Activated T-helper 1 cell treated with anti-CD3 and anti-CD28 coated beads, Interleukin-12 subunit alpha, Interleukin-12 subunit beta, Interleukin-2, Interleukin-4 antibody, amounts not matched to agents 30 ng/mL and 10 ng/mL and 1 ng/mL, durations not matched to agents 14 hours and 24 hours and 36 hours (primary cell): ENCODE measurements around the gene LYRM7. TPM values are rescaled to one million over a fixed set of nuclear protein-coding genes. Genes with fewer than 3 reads are reported as not detected.

ENCODE experiments used
- DNase-seq: peaks from one replicate; pipeline ENCODE4 v3.0.0; 2021; ENCODE audit warnings: low spot score
- H3K27ac Mint-ChIP-seq: one replicate; pipeline ENCODE4 v1.8.0; 2021; ENCODE audit warnings: mild to moderate bottlenecking, mixed read lengths
- H3K27me3 Mint-ChIP-seq: one replicate; pipeline ENCODE4 v1.8.0; 2022; ENCODE audit warnings: mild to moderate bottlenecking, moderate library complexity, mixed read lengths; ENCODE audit not compliant: insufficient read depth
- H3K36me3 Mint-ChIP-seq: one replicate; pipeline ENCODE4 v1.8.0; 2021; ENCODE audit warnings: low read depth, mixed read lengths
- H3K4me1 Mint-ChIP-seq: one replicate; pipeline ENCODE4 v1.8.0; 2021; ENCODE audit warnings: low read depth, mixed read lengths
- H3K4me3 Mint-ChIP-seq: one replicate; pipeline ENCODE4 v1.8.0; 2021; ENCODE audit warnings: mild to moderate bottlenecking, moderate library complexity, mixed read lengths
- H3K9me3 Mint-ChIP-seq: one replicate; pipeline ENCODE4 v1.8.0; 2021; ENCODE audit warnings: mixed read lengths
- intact Hi-C: fragments of 100-400 bp; cut with micrococcal nuclease; formaldehyde crosslinking; loops from one replicate; pipeline ENCODE4 v1.15.1; 2024
- total RNA-seq: library from RNA; stranded (reverse); gene quantifications from 2 replicates; pipeline ENCODE4 v1.2.3, GENCODE V29; 2022

LYRM7 gene
- total RNA-seq, 1 donor from 2014 or later = 15.8 TPM

DNA sequence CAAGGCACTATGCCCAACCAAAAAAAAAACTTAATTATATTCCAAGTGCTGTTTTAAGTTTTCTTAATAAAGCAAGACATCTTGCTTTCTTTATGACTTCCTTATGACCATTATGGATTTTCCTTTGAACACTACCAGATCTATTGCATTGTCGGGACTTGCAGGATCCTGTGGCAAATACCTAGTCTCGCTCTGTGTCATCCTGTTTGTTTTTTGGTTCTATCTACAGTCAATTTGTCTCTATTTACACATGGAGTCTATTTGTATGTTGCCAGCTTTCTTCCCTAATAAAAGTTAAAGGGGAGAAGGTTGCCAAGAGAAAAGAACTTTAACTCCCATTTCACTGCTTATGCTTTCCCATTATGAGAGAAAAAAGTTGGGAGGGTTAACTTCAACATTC lies 10.6 kb upstream of the LYRM7 start:
- Mint-ChIP-seq H3K27ac (peak overlapping the region; percentile 47), H3K9me3 (no peaks in the 10 kb centered on the region), H3K36me3 (peaks cover 69% of the 10 kb centered on the region), H3K4me3 (no peak overlapping the region), H3K4me1 (peaks cover 48% of the 10 kb centered on the region), H3K27me3 (peaks cover 2% of the 10 kb centered on the region)
- intact Hi-C loops = loop anchor here (1.0 to 5.0 kb wide), 2 partner anchors 45 to 93 kb away; no protein-coding TSS in a partner anchor
- DNase-seq = no peak

DNA sequence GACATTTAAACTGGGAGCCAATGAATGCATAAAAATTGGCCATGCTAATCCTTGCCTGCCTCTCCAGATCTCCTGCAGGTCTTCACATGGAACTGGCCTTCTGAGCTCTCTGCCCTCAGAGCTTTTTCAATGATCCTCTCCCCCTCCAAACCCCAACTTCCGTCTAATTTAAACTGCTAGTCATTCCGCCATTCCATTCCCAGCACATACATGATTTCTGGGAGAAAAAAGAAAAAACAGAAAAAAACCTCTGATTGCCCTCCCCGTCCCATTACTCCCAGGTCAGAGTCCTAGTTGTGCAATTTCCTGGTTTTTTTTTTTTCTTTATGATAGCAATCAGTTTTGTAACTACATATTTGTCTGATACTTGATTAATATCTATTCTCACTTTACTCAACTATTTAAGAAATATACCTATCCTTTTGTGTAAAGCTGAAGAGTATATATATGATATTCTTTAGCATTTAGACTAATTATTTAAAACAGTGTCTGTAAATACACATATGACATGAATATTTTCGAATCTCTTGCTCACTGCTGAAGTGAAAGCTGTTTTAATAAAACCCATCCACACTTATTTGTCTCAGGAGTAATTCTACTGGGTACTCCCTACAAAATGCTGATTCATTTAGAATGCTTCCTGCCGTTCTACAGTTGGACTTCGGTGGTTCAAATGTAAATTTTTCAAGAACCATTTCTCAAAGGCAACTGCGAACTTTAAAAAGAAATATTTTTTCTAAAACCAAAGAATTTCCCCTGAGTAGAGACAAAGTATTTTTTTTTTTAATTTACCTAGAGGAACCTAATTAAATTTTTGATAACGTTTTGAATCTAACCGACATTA lies 7.2 kb upstream of the LYRM7 start:
- Mint-ChIP-seq H3K27me3 (peaks cover 2% of the 10 kb centered on the region), H3K4me3 (peak overlapping the region; percentile 98), H3K4me1 (peaks cover 48% of the 10 kb centered on the region), H3K27ac (peak overlapping the region; percentile 98), H3K36me3 (peaks cover 46% of the 10 kb centered on the region), H3K9me3 (no peaks in the 10 kb centered on the region)
- intact Hi-C loops = loop anchor here (1.0 to 5.0 kb wide), 5 partner anchors 8 to 471 kb away; partner anchors contain the start of gene RAPGEF6
- no peak for DNase-seq

GRCh38 chr5:131164191-131165118 lies 6.3 kb upstream of the LYRM7 start:
- Mint-ChIP-seq H3K36me3 (peaks cover 37% of the 10 kb centered on the region), H3K27me3 (peaks cover 2% of the 10 kb centered on the region), H3K4me1 (peaks cover 54% of the 10 kb centered on the region), H3K27ac (peak overlapping the region; percentile 99), H3K9me3 (no peaks in the 10 kb centered on the region), H3K4me3 (peak overlapping the region; percentile 99)
- intact Hi-C loops = loop anchor here (1.0 to 5.0 kb wide), 8 partner anchors 45 to 470 kb away; partner anchors contain the start of gene RAPGEF6
- DNase-seq = peak; percentile 67

- Mint-ChIP-seq H3K4me3 (peak within 1 kb of the TSS; percentile 99), H3K27ac (peak within 1 kb of the TSS; percentile 99), H3K36me3 (peaks cover 31% of the 10 kb centered on the region), H3K27me3 (peaks cover 2% of the 10 kb centered on the region), H3K4me1 (peaks cover 55% of the 10 kb centered on the region), H3K9me3 (no peaks in the 10 kb centered on the region)
- DNase-seq = peak; percentile 93
- intact Hi-C loops = loop anchor here (1.0 to 2.0 kb wide), 5 partner anchors 44 to 470 kb away; partner anchors contain the start of gene RAPGEF6
Measured at GRCh38 chr5:131165119-131165727, 5.5 kb upstream of the LYRM7 start, which contains the start of gene HINT1. Gene HINT1 (minus strand): TSS chr5:131165256. CDS start chr5:131165205, 51 bp downstream.

- intact Hi-C loops = no loop called here
- H3K27me3 Mint-ChIP-seq = peaks cover 2% of the 10 kb centered on the region
- peaks cover 13% of the 10 kb centered on the region for H3K36me3 Mint-ChIP-seq
- no peaks in the 10 kb centered on the region for H3K9me3 Mint-ChIP-seq
- no peak overlapping the region for H3K4me3 Mint-ChIP-seq
- DNase-seq = no peak
- H3K4me1 Mint-ChIP-seq = peaks cover 52% of the 10 kb centered on the region
- no peak overlapping the region for H3K27ac Mint-ChIP-seq
Measured at GRCh38 chr5:131167615-131168014, 3.1 kb upstream of the LYRM7 start.

DNA sequence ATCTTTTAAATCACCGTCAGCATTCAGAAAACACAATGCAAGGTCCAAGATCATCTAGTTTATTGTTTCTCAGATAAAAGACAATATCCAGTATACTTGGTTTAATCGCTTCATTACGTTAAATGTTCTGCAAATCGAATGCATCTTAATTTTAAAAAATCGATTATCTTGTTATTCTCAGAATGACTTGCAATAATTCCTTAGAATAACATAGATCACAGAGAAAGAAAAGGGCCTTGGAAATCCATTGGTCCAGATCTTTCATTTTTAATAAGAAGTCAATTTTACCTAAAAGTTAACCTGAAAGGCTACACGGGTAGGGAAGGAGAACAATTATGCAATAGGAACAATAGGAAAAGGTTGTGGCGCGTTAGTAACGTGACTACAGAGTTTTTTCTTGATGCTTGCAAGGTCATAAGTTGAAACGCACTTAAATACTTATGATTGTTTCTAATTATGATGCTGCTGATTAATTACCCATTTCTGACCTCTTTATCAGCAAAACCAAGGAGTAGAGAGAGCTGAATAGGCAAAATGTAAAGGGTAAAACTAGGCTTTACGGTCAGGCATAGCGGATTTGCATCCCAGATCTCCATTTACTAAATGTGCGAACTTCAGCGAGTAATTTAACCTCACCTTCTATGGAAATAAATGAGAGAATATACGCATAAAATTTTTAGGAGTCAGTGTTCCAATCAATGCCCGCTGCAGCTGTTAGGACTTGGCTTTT lies 769 bp upstream of the LYRM7 start:
- Mint-ChIP-seq H3K4me1 (peaks cover 57% of the 10 kb centered on the region), H3K4me3 (peak overlapping the region; percentile 99)

DNA sequence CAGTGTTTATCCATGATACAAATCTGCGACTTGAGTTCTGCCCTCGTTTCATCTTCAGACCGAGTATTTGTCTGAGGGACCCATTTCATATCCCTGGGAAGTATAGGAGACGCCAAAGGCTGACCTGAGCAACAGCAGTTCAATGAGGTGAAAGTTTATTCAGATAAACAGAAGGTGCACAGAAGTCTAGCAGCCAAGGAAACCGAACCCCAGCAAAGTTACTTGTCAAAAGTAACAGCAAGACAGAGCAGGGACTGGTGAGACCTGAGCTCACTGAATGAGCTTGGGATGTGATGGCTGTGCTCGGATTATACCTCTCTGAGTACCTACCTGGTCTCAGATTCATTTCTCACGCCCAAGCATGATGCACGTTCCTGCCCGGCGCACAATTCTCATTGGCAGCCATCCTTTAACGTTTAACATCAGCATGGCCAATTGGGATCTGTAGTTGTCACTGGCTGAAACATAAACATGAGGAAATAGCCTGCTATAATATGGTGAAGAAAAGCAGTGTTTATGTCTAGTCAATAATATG lies 599 bp downstream of the LYRM7 start:
- peak; percentile 17 for DNase-seq
- intact Hi-C loops = loop anchor here (1.0 to 10.0 kb wide), 2 partner anchors 8 to 853 kb away; no protein-coding TSS in a partner anchor
- H3K36me3 Mint-ChIP-seq = peaks cover 5% of the 10 kb centered on the region
- no peaks in the 10 kb centered on the region for H3K9me3 Mint-ChIP-seq
- H3K4me3 Mint-ChIP-seq = peak overlapping the region; percentile 99
- peaks cover 48% of the 10 kb centered on the region for H3K4me1 Mint-ChIP-seq
- H3K27me3 Mint-ChIP-seq = no peaks in the 10 kb centered on the region
- H3K27ac Mint-ChIP-seq = peak overlapping the region; percentile 98

More for the DNA sequence above, 769 bp upstream of the LYRM7 start:
- Mint-ChIP-seq H3K36me3 (peaks cover 4% of the 10 kb centered on the region), H3K27ac (peak overlapping the region; percentile 98), H3K9me3 (no peaks in the 10 kb centered on the region), H3K27me3 (no peaks in the 10 kb centered on the region)
- no peak for DNase-seq
- intact Hi-C loops = loop anchor here (1.0 to 10.0 kb wide), 10 partner anchors 39 to 855 kb away; partner anchors contain the start of genes FNIP1 and RAPGEF6

DNA sequence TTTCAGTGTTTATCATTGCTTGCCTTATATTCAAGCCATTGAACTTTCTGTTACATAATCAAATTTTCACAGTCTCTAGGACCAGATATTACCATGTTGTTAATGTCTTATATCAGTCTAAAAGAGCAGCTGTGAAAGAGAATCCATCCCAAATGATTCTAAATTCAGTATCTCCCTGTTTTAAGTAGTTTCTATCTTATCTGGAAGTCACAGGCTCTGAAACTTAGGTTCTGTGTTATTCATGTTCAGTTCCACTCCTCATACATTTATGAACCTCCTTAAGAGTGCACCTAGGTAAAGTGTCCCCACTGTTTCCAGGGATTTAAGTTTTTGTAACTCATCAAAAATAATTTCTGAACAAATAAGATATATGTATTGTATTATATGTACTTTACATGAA lies 9.7 kb downstream of the LYRM7 start:
- Mint-ChIP-seq H3K9me3 (no peaks in the 10 kb centered on the region), H3K27ac (no peak overlapping the region), H3K27me3 (no peaks in the 10 kb centered on the region), H3K4me1 (peaks cover 13% of the 10 kb centered on the region), H3K36me3 (peaks cover 21% of the 10 kb centered on the region), H3K4me3 (no peak overlapping the region)
- intact Hi-C loops = no loop called here
- no peak for DNase-seq

GRCh38 chr5:131182839-131183238 lies 12.1 kb downstream of the LYRM7 start:
- Mint-ChIP-seq H3K4me3 (no peak overlapping the region), H3K4me1 (peaks cover 4% of the 10 kb centered on the region), H3K27me3 (no peaks in the 10 kb centered on the region), H3K9me3 (no peaks in the 10 kb centered on the region), H3K27ac (no peak overlapping the region), H3K36me3 (peaks cover 14% of the 10 kb centered on the region)
- DNase-seq = no peak
- intact Hi-C loops = no loop called here

- Mint-ChIP-seq H3K27ac (no peak overlapping the region), H3K9me3 (no peaks in the 10 kb centered on the region), H3K4me3 (no peak overlapping the region), H3K4me1 (no peaks in the 10 kb centered on the region), H3K27me3 (no peaks in the 10 kb centered on the region), H3K36me3 (peaks cover 16% of the 10 kb centered on the region)
- intact Hi-C loops = no loop called here
- no peak for DNase-seq
Measured at GRCh38 chr5:131185523-131186104, 14.9 kb downstream of the LYRM7 start.

DNA sequence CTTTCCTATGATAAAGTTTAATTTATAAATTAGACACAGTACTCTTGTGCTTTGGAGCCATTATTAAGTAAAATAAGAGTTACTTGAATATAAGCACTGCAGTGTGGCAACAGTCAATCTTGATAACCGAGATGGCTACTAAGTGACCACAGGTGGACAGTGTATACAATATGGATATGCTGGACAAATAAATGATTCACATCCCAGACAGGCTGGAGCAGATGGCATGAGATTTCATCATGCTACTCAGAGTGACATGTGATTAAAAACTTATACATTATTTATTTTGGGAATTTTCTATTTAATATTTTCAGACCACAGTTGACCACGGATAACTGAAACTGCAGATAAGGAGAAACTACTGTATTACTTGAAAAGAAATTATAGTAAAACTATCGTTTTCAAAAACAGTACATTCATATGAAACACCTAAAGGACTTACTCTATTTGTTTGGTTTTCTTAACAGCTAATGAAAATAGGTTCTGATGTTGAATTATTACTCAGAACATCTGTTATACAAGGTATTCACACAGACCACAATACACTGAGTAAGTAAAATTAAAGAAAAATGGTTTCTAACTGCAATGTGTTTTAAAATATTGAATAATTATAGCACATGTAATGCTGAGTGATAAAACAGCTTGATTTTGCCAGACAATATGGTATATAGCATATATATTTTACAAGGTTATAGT lies 16.0 kb downstream of the LYRM7 start:
- DNase-seq = no peak
- Mint-ChIP-seq H3K27ac (no peak overlapping the region), H3K9me3 (no peaks in the 10 kb centered on the region), H3K27me3 (no peaks in the 10 kb centered on the region), H3K4me3 (no peak overlapping the region), H3K36me3 (peaks cover 19% of the 10 kb centered on the region), H3K4me1 (no peaks in the 10 kb centered on the region)
- intact Hi-C loops = no loop called here
